Aorta (tissue), 5 donors: Measurements from ENCODE around the gene RNASE9. TPM values are rescaled to one million over a fixed set of nuclear protein-coding genes. Genes with fewer than 3 reads are reported as not detected.
A peak's percentile ranks its signal among the peaks of the same experiment; 100 is the strongest.

Experiments
- ATAC-seq: fragments of 200-7000 bp; cut with Tn5 transposase; one replicate; pipeline ENCODE4 v1.9.1; 2022; ENCODE audit warnings: moderate library complexity; ENCODE audit not compliant: low FRiP score
- DNase-seq, 2 donors: peaks; one replicate each; pipeline ENCODE4 v3.0.0-alpha.2; 2020
- H3K27ac ChIP-seq, 2 donors: one replicate each; pipeline ENCODE4 v1.5.1; 2013; ENCODE audit warnings: low read length in 2 of 2, mild to moderate bottlenecking in 2 of 2, moderate library complexity in 2 of 2, control low read depth in 1 of 2, inconsistent platforms in 1 of 2, low read depth in 1 of 2
- H3K27me3 ChIP-seq, 2 donors: one replicate each; pipeline ENCODE4 v1.6.1; 2013; ENCODE audit warnings: control low read depth in 1 of 2, low read length in 1 of 2, mild to moderate bottlenecking in 1 of 2, moderate library complexity in 1 of 2; ENCODE audit not compliant: insufficient read depth in 2 of 2, control insufficient read depth in 1 of 2
- H3K36me3 ChIP-seq, 2 donors: one replicate each; pipeline ENCODE4 v1.6.1; 2013; ENCODE audit warnings: control low read depth in 1 of 2, low read length in 1 of 2, mild to moderate bottlenecking in 1 of 2; ENCODE audit not compliant: insufficient read depth in 2 of 2, control insufficient read depth in 1 of 2
- H3K4me1 ChIP-seq, 2 donors: one replicate each; pipeline ENCODE4 v1.6.1; 2013; ENCODE audit warnings: low read length in 2 of 2, control low read depth in 1 of 2, mild to moderate bottlenecking in 1 of 2, moderate library complexity in 1 of 2; ENCODE audit not compliant: insufficient read depth in 2 of 2, control insufficient read depth in 1 of 2
- H3K4me3 ChIP-seq, 2 donors: one replicate each; pipeline ENCODE4 v1.5.1; 2013; ENCODE audit warnings: low read length in 2 of 2, control low read depth in 1 of 2, mild to moderate bottlenecking in 1 of 2
- H3K9me3 ChIP-seq: one replicate; pipeline ENCODE4 v1.6.1; 2013; ENCODE audit warnings: mild to moderate bottlenecking, low read length; ENCODE audit not compliant: control insufficient read depth
- WGBS, 2 donors: extraction: QIAGEN DNeasy Blood & Tissue Kit; methylation state at CpG; one replicate each; pipeline ENCODE4 v1.1.7; 2013; 5-methylcytosine and 5-hydroxymethylcytosine counted together
- intact Hi-C, 2 donors: fragments of 100-400 bp; cut with DNase I; formaldehyde crosslinking; loops; one replicate each; pipeline versions ENCODE4 v1.14.2 to v1.15.0; 2022
- polyA plus RNA-seq, 2 donors: library from polyadenylated mRNA; stranded (reverse); fragments of 200-250 nt; gene quantifications; one replicate each; pipeline ENCODE4 v1.2.3, GENCODE V29; 2013
- total RNA-seq, 2 donors: library from RNA; stranded (reverse); fragmentation: NEBNext Ultra II Directional; extraction: Animal tissue kit (Norgen Biotek cat#: 25700); gene quantifications; one replicate each; pipeline ENCODE4 v1.2.1, GENCODE V29; 2021
- donor health status: healthy with polysubstance abuse.
- donor health status: Bipolar disorder and iron deficiency.
- donor health status: DM: no; HTN: no; CAD: no.
- donor health status: DM: no; HTN: no; CAD: no.
- donor health status: DM: yes; HTN: yes; CAD: no.

RNASE9 gene
- total and polyA plus RNA-seq, 4 donors = not detected

GRCh38 chr14:20551606-20552005, 9.2 kb downstream of the RNASE9 start:
- DNase-seq (no peak), ATAC-seq (no peak)
- WGBS, 2 donors = 88 to 92% methylated on average over 3 of the region's 3 CpGs
- no peaks in the 10 kb centered on the region for H3K9me3 ChIP-seq
- H3K36me3 ChIP-seq = no peaks in the 10 kb centered on the region
- no peaks in the 10 kb centered on the region for H3K27me3 ChIP-seq
- no peaks in the 10 kb centered on the region for H3K4me1 ChIP-seq
- intact Hi-C loops = no loop called here
- H3K27ac ChIP-seq = no peak overlapping the region
- H3K4me3 ChIP-seq = no peak overlapping the region

GRCh38 chr14:20550926-20551325, 9.9 kb downstream of the RNASE9 start:
- H3K4me1 ChIP-seq = no peaks in the 10 kb centered on the region
- H3K4me3 ChIP-seq = no peak overlapping the region
- H3K27me3 ChIP-seq = no peaks in the 10 kb centered on the region
- no peaks in the 10 kb centered on the region for H3K36me3 ChIP-seq
- DNase-seq = no peak
- intact Hi-C loops = no loop called here
- H3K9me3 ChIP-seq = no peaks in the 10 kb centered on the region
- 91 to 95% methylated on average over 2 of the region's 2 CpGs for WGBS, 2 donors
- no peak overlapping the region for H3K27ac ChIP-seq
- no peak for ATAC-seq

- WGBS, 2 donors = 84 to 88% methylated on average over 10 of the region's 10 CpGs
These were observed 12.3 kb downstream of the RNASE9 start for GRCh38 chr14:20548414-20549158.

GRCh38 chr14:20546877-20547276, 14.0 kb downstream of the RNASE9 start:
- DNase-seq (no peak), ATAC-seq (no peak)
- 47 to 49% methylated on average over 3 of the region's 3 CpGs for WGBS, 2 donors
- no peak overlapping the region for H3K4me3 ChIP-seq
- H3K36me3 ChIP-seq = no peaks in the 10 kb centered on the region
- peaks cover 0 to 3% of the 10 kb centered on the region in 2 donors for H3K27me3 ChIP-seq
- no peaks in the 10 kb centered on the region for H3K4me1 ChIP-seq
- intact Hi-C loops = no loop called here
- H3K27ac ChIP-seq = no peak overlapping the region
- H3K9me3 ChIP-seq = no peaks in the 10 kb centered on the region

More at GRCh38 chr14:20548414-20549158, 12.3 kb downstream of the RNASE9 start:
- H3K4me3 ChIP-seq = no peak overlapping the region
- H3K36me3 ChIP-seq = no peaks in the 10 kb centered on the region
- DNase-seq (no peak), ATAC-seq (no peak)
- intact Hi-C loops = no loop called here
- H3K4me1 ChIP-seq = no peaks in the 10 kb centered on the region
- H3K27me3 ChIP-seq = peaks cover 0 to 3% of the 10 kb centered on the region in 2 donors
- H3K9me3 ChIP-seq = no peaks in the 10 kb centered on the region
- H3K27ac ChIP-seq = no peak overlapping the region

GRCh38 chr14:20539906-20540305, 20.9 kb downstream of the RNASE9 start:
- intact Hi-C loops = loop anchor here in 1 of 2 donors (10.0 kb wide), 1 partner anchor 155 kb away; no protein-coding TSS in a partner anchor
- H3K4me3 ChIP-seq = no peak overlapping the region
- H3K9me3 ChIP-seq = no peaks in the 10 kb centered on the region
- no peak for ATAC-seq
- no peak for DNase-seq
- 32 to 41% methylated on average over 4 of the region's 4 CpGs for WGBS, 2 donors
- no peak overlapping the region for H3K27ac ChIP-seq
- peaks cover 0 to 3% of the 10 kb centered on the region in 2 donors for H3K27me3 ChIP-seq
- no peaks in the 10 kb centered on the region for H3K36me3 ChIP-seq
- no peaks in the 10 kb centered on the region for H3K4me1 ChIP-seq

- intact Hi-C loops = loop anchor here (2.0 to 10.0 kb wide), 4 partner anchors 78 to 164 kb away; no protein-coding TSS in a partner anchor
- H3K4me1 ChIP-seq = no peaks in the 10 kb centered on the region
- no peak overlapping the region for H3K27ac ChIP-seq
- DNase-seq (peak; percentile 81 to 87), ATAC-seq (no peak)
- no peaks in the 10 kb centered on the region for H3K9me3 ChIP-seq
- no peaks in the 10 kb centered on the region for H3K36me3 ChIP-seq
- 16 to 17% methylated on average over 8 of the region's 8 CpGs for WGBS, 2 donors
- H3K27me3 ChIP-seq = no peaks in the 10 kb centered on the region
- no peak overlapping the region for H3K4me3 ChIP-seq
These were observed 29.9 kb downstream of the RNASE9 start for GRCh38 chr14:20530771-20531571.

GRCh38 chr14:20529806-20530205, 31.0 kb downstream of the RNASE9 start:
- DNase-seq (no peak), ATAC-seq (no peak)
- WGBS, 2 donors = 74 to 86% methylated on average over 3 of the region's 3 CpGs
- H3K27me3 ChIP-seq = no peaks in the 10 kb centered on the region
- intact Hi-C loops = loop anchor here (2.0 to 10.0 kb wide), 4 partner anchors 79 to 165 kb away; no protein-coding TSS in a partner anchor
- H3K9me3 ChIP-seq = no peaks in the 10 kb centered on the region
- no peaks in the 10 kb centered on the region for H3K4me1 ChIP-seq
- H3K27ac ChIP-seq = no peak overlapping the region
- H3K36me3 ChIP-seq = no peaks in the 10 kb centered on the region
- no peak overlapping the region for H3K4me3 ChIP-seq

- H3K27me3 ChIP-seq = no peaks in the 10 kb centered on the region
- no peaks in the 10 kb centered on the region for H3K36me3 ChIP-seq
- no peak overlapping the region for H3K4me3 ChIP-seq
- H3K4me1 ChIP-seq = no peaks in the 10 kb centered on the region
- intact Hi-C loops = no loop called here
- 80 to 85% methylated on average over 2 of the region's 2 CpGs for WGBS, 2 donors
- peaks cover 2% of the 10 kb centered on the region for H3K9me3 ChIP-seq
- H3K27ac ChIP-seq = no peak overlapping the region
- DNase-seq (no peak), ATAC-seq (no peak)
These were observed 36.8 kb downstream of the RNASE9 start for GRCh38 chr14:20524027-20524426.
